AG04449 (cell line): Measurements from ENCODE around the gene INPP5D.

Source experiments
- CTCF ChIA-PET: fragments of 350-600 bp; formaldehyde crosslinking; extraction: SDS; loops from one replicate; lab custom pipeline; 2021; ENCODE audit warnings: antibody characterized with exemption; lab: Yijun Ruan, JAX
- POLR2A ChIA-PET: fragments of 400-600, 350-600 bp; formaldehyde crosslinking; extraction: SDS; loops from one replicate; lab custom pipeline; 2020; ENCODE audit warnings: antibody characterized with exemption, inconsistent platforms; lab: Yijun Ruan, JAX
- DNase-seq: peaks from one replicate; pipeline ENCODE4 v3.0.0-alpha.2; 2010; ENCODE audit warnings: low read depth, low spot score
- H3K4me3 ChIP-seq: 2 replicates; pipeline ENCODE4 v1.5.1; 2011; ENCODE audit warnings: low read depth, mild to moderate bottlenecking, control low read depth, low read length
- CTCF ChIP-seq: IDR thresholded peaks from one replicate; pipeline ENCODE4 v1.5.1; 2011; ENCODE audit warnings: mild to moderate bottlenecking, moderate library complexity, low read length, control low read depth, inconsistent platforms; ENCODE audit not compliant: insufficient read depth; ENCODE audit errors: missing control alignments

INPP5D gene

DNA sequence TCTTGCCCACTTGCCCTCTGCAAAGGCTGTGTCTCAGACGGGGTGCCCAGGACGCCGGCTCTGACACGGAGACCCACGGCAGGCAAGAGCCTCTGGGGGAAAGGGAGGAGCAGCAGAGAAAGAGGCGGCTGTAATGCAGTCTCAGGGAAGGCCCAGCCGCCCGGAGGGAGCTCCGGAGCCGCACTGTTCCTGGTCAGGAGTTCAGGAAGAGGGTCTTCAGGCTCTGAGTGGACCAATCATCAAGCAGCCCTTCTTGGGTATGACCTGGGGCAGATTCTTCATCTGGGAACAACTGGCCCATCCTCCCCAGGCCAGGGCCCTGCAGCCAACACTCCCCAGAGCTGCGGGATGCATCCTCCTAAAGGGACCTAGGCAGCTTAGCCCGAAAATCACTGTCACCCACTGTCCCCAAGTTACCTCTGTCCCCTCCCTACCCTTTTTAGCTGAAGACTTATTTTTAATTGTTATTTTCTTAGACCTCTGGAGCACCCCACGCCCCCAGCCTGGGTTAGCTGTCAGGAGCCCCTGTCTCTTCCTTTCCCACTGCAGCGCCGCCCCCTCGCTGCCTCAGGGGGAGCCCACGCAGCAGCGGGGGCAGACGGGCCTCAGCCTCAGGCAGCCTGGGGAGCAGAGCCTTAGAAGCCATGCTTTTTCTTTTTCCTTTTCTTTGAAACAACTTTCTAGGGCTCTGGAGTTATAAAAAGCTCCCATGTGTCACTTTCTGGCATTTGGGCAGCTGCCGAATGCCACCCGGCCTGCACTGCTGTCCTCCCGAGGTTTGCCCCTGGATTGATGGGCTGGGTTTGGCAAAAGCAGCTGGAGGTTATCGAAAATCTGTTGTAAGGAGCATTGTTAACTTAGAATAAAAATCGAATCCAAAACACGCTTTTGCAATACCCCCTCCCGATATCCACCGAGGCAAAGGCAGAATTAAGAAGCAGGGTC, 28.3 kb upstream of the INPP5D start:
- CTCF ChIA-PET, result interaction anchor here (0.7 to 7.8 kb wide), 4 partner anchors 13 to 178 kb away, joined by 3 to 52 read pairs (median 4); no protein-coding TSS in a partner anchor
- no peak for TF ChIP-seq CTCF
- H3K4me3 ChIP-seq, result no peak overlapping the region
- POLR2A ChIA-PET, result no interaction called here
- DNase-seq, result no peak

DNA sequence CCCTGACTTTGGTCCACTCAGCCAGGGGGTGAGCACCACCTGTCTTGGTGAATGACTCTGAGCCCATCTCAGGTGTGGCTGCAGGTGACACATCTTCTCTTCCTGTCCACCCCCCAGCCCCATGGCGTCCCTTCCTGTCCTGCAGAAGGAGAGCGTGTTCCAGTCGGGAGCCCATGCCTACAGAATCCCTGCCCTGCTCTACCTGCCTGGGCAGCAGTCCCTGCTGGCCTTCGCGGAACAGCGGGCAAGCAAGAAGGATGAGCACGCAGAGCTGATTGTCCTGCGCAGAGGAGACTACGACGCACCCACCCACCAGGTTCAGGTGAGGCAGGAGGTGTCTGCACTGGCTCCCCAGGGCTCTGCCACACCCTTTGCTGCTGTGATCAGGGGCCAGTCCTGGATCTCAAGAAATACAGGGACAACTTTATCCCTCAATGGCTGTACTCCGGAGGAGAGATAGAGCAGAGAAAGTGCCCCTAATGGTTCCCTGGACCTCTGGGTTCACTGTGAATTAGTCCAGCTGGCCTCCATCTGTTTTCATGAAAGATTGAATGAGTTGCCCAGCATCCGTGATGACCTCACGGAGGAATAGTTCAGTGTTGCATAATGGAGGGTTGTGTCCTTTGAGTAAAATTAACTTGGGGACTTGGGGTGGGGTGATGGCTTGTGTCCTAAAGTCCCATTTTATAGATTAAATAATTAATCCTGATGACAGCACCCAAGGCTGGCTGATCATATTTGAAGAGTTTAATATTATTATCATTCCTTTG, 27.4 kb upstream of the INPP5D start, which contains the start of gene NEU2:
Gene NEU2, plus strand, starts transcription at position 122 of the 770 bp plus-strand sequence. Its CDS starts 0 bp downstream, at position 122.
- no peak within 1 kb of the TSS for H3K4me3 ChIP-seq
- DNase-seq, result no peak
- ChIA-PET POLR2A (no interaction called here), CTCF (interaction anchor here (1.2 to 7.8 kb wide), 2 partner anchors 16 to 20 kb away, joined by 3 to 52 read pairs; no protein-coding TSS in a partner anchor)
- no peak for TF ChIP-seq CTCF

GRCh38 chr2:233033672-233034071, 26.5 kb upstream of the INPP5D start:
- no peak for DNase-seq
- no peak overlapping the region for H3K4me3 ChIP-seq
- CTCF ChIA-PET, result interaction anchor here (7.8 kb wide), 1 partner anchor 20 kb away, joined by 52 read pairs; no protein-coding TSS in a partner anchor
- POLR2A ChIA-PET, result interaction anchor here (0.6 kb wide), 1 partner anchor 53 kb away, joined by 3 read pairs; no protein-coding TSS in a partner anchor
- TF ChIP-seq CTCF, result no peak

GRCh38 chr2:233034091-233034882, 25.9 kb upstream of the INPP5D start:
- no peak overlapping the region for H3K4me3 ChIP-seq
- DNase-seq, result no peak
- no peak for TF ChIP-seq CTCF
- POLR2A ChIA-PET, result interaction anchor here (0.6 kb wide), 1 partner anchor 54 kb away, joined by 3 read pairs; no protein-coding TSS in a partner anchor
- CTCF ChIA-PET, result interaction anchor here (7.8 kb wide), 1 partner anchor 19 kb away, joined by 52 read pairs; no protein-coding TSS in a partner anchor

DNA sequence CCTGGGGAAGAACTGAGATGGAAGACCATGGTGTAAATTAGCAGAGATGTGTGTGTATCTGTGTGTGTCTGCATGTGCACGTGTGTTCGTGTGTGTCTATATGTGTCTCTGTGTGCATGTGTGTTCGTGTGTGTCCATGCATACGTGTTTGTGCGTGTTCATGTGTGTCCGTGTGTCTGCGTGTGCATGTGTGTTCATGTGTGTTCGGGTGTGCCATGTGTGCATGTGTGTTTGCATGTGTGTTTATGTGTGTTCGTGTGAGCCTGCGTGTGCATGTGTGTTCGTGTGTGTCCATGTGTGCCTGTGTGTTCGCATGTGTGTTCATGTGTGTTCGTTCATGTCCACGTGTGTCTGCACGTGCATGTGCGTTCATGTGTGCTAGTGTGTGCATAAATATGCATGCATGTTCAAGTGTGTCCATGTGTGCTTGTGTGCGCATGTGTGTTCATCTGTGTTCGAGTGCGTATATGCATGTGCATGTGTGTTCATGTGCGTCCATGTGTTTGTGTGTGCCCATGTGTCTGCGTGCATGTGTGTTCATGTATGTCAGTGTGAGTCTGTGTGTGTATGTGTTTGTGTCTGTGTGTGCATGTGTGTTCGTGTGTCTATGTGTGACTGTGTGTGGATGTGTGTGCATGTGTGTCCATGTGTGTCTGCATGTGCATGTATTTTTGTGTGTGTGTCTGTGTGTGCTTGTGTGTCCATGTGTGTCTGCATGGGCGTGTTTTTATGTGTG, 24.5 kb upstream of the INPP5D start:
- DNase-seq, result no peak
- H3K4me3 ChIP-seq, result no peak overlapping the region
- POLR2A ChIA-PET, result interaction anchor here (0.5 kb wide), 1 partner anchor 19 kb away, joined by 4 read pairs; no protein-coding TSS in a partner anchor
- no peak for TF ChIP-seq CTCF
- CTCF ChIA-PET, result interaction anchor here (7.8 kb wide), 1 partner anchor 18 kb away, joined by 52 read pairs; no protein-coding TSS in a partner anchor
